Large intestine (tissue), 12 donors: ENCODE measurements around the gene SS18L1. TPM values are rescaled to one million over a fixed set of nuclear protein-coding genes. Genes with fewer than 3 reads are reported as not detected.

Experiments used
- DNase-seq, 2 donors: peaks; one replicate each; pipeline versions ENCODE4 v3.0.0 to v3.0.0-alpha.2; 2013
- H3K27ac ChIP-seq: one replicate; pipeline ENCODE4 v1.5.1; 2013; ENCODE audit warnings: low read length
- H3K27me3 ChIP-seq: 2 replicates; pipeline ENCODE4 v1.6.1; 2013; ENCODE audit warnings: low read length; ENCODE audit not compliant: control insufficient read depth, insufficient read depth
- H3K36me3 ChIP-seq: 2 replicates; pipeline ENCODE4 v1.6.1; 2013; ENCODE audit warnings: low read length; ENCODE audit not compliant: control insufficient read depth, insufficient read depth
- H3K4me1 ChIP-seq: one replicate; pipeline ENCODE4 v1.6.1; 2013; ENCODE audit warnings: low read length; ENCODE audit not compliant: control insufficient read depth, insufficient read depth
- H3K4me3 ChIP-seq: one replicate; pipeline ENCODE4 v1.5.1; 2013; ENCODE audit warnings: low read length
- H3K9me3 ChIP-seq: one replicate; pipeline ENCODE4 v1.6.1; 2013; ENCODE audit warnings: mild to moderate bottlenecking, low read depth, low read length, moderate library complexity; ENCODE audit not compliant: control insufficient read depth
- WGBS: methylation state at CpG from one replicate; pipeline ENCODE4 v1.1.5; 2013; ENCODE audit warnings: low lambda C conversion rate; ENCODE audit not compliant: insufficient coverage; 5-methylcytosine and 5-hydroxymethylcytosine counted together
- long read RNA-seq, 11 donors: transcript quantifications; one replicate each; lab custom pipeline, GENCODE V29; 2026
- polyA plus RNA-seq: library from polyadenylated mRNA; unstranded; fragments of 120-200 nt; gene quantifications from one replicate; pipeline ENCODE4 v1.2.1, GENCODE V29; 2013

Gene SS18L1, protein sequence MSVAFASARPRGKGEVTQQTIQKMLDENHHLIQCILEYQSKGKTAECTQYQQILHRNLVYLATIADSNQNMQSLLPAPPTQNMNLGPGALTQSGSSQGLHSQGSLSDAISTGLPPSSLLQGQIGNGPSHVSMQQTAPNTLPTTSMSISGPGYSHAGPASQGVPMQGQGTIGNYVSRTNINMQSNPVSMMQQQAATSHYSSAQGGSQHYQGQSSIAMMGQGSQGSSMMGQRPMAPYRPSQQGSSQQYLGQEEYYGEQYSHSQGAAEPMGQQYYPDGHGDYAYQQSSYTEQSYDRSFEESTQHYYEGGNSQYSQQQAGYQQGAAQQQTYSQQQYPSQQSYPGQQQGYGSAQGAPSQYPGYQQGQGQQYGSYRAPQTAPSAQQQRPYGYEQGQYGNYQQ
- polyA plus RNA-seq = 18.2 TPM
- long read RNA-seq, donor 1, full-length matches to known transcripts = 2 of 2 reads
- long read RNA-seq, donor 1, partial matches to known transcripts = 0 of 2 reads
- long read RNA-seq, donor 1, other reads (novel, unspliced or antisense) = 0 of 2 reads
- long read RNA-seq, donor 2, full-length matches to known transcripts = 1 of 1 reads
- long read RNA-seq, donor 2, partial matches to known transcripts = 0 of 1 reads
- long read RNA-seq, donor 2, other reads (novel, unspliced or antisense) = 0 of 1 reads
- long read RNA-seq, donor 3, full-length matches to known transcripts = 3 of 24 reads
- long read RNA-seq, donor 3, partial matches to known transcripts = 21 of 24 reads
- long read RNA-seq, donor 3, other reads (novel, unspliced or antisense) = 0 of 24 reads
- long read RNA-seq, donor 4 = 0 reads
- long read RNA-seq, donor 5 = 0 reads
- long read RNA-seq, donor 6, full-length matches to known transcripts = 2 of 10 reads
- long read RNA-seq, donor 6, partial matches to known transcripts = 8 of 10 reads
- long read RNA-seq, donor 6, other reads (novel, unspliced or antisense) = 0 of 10 reads
- long read RNA-seq, donor 7, full-length matches to known transcripts = 3 of 3 reads
- long read RNA-seq, donor 7, partial matches to known transcripts = 0 of 3 reads
- long read RNA-seq, donor 7, other reads (novel, unspliced or antisense) = 0 of 3 reads
- long read RNA-seq, donor 8, partial matches to known transcripts = 12 of 13 reads
- long read RNA-seq, donor 8, other reads (novel, unspliced or antisense) = 0 of 13 reads
- long read RNA-seq, donor 9 = 0 reads
- long read RNA-seq, donor 10, partial matches to known transcripts = 0 of 1 reads
- long read RNA-seq, donor 10, other reads (novel, unspliced or antisense) = 0 of 1 reads
- long read RNA-seq, donor 11, full-length matches to known transcripts = 5 of 5 reads
- long read RNA-seq, donor 11, partial matches to known transcripts = 0 of 5 reads
- long read RNA-seq, donor 11, other reads (novel, unspliced or antisense) = 0 of 5 reads

DNA sequence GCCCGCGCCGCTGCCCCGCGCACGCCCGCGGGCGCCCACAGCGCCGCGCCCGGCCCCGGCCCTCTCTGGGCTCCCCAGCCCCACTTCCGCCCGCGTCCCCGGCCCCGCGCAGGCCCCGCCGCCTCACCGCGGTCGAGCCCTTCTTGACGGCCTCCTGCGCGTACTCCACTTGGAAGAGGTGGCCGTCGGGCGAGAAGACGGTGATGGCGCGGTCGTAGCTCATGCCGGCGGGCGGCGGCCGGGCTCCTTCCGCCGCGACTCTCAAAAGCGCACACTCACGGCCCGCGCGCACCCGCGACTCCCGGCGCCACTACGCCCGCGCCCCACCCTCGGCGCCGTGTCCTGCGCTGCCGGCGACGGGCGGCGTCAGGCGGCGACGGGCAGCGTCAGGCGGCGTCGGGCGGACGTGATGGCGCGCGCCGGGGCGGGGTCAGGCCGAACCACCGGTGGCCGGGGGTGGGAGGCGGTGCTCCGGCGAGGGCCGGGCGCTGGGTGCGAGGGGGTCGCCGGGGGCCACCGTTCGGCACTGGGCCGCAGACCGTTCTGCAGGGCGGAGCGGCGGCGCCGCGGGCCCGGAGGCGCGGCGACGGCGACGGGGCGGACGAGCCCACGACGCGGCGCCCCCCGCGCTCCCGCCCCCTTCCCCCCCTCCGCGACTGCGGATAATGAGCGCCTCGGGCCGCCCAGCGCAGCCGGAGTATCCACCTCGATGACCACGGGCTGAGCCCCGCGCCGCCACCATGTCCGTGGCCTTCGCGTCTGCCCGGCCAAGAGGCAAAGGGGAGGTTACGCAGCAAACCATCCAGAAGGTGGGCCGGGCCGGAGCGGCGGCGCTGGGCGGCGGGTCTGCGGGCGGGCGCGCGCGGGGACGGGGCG, at the start of gene SS18L1, which contains the start of gene PSMA7:
TSS of gene SS18L1 (plus strand) at position 689 of the 876 bp plus-strand sequence. CDS start at position 741, 52 bp downstream.
TSS of gene PSMA7 (minus strand) at position 314 of the 876 bp plus-strand sequence. CDS start at position 223, 91 bp downstream.
- peak within 1 kb of the TSS; percentile 78 for H3K4me3 ChIP-seq

DNA sequence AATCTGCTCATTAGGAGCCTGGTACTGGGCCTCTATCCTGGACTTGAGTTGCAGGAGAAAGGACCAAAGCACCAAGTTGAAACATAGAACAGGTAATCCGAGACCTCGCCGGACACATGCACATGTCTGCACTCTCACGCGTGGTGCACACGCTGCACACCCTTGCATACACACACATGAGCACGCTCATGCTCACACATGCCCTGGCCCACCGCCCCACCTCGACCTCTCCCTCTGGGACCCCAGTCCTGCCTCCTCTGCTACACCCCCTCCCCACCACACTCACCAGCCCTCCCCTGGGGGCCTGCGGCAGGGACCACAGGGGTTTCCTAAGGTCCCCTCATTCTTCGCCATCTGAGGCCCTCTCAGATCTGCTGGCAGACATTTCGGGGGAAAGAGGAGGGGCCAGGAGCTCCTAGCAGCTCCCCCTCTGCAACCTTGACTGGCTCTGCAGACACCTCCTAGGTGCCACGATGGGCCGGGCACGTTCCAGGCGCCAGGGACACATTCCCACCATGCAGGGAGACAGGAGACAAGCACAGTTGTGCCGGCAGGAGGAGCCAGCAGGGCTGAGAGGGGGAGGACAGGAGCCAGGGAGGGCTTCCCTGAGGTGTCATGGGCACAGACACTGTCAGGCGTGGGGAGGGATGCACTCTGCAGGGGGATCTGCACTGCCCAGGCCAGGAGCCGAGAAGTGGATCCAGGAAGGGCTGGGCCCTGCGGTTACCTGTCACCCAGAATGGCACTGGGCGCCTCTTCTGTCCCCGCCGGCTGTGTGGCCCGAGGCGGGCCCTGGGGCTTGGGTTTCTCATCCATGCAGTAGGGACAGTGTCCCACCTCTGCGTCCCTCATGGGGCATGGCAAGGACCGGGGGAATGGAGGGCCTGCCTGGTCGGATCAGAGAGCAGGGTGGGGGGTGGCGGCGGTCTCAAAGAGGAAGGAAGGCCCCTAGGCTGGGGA, 46.9 kb upstream of the SS18L1 start:
- Histone ChIP-seq H3K4me1 (no peaks in the 10 kb centered on the region), H3K36me3 (no peaks in the 10 kb centered on the region), H3K27ac (no peak overlapping the region), H3K4me3 (no peak overlapping the region), H3K27me3 (no peaks in the 10 kb centered on the region), H3K9me3 (peaks cover 5% of the 10 kb centered on the region)
- no peak for DNase-seq
- WGBS = no CpG with 5 or more reads among the region's 30 CpGs

More for the DNA sequence above, at the start of gene SS18L1, which contains the start of gene PSMA7:
- H3K9me3 ChIP-seq = no peaks in the 10 kb centered on the region
- peaks cover 30% of the 10 kb centered on the region for H3K36me3 ChIP-seq
- WGBS = no CpG with 5 or more reads among the region's 148 CpGs
- peaks cover 17% of the 10 kb centered on the region for H3K4me1 ChIP-seq
- no peaks in the 10 kb centered on the region for H3K27me3 ChIP-seq
- H3K27ac ChIP-seq = peak within 1 kb of the TSS; percentile 66
- DNase-seq = peak; percentile 83 to 92

DNA sequence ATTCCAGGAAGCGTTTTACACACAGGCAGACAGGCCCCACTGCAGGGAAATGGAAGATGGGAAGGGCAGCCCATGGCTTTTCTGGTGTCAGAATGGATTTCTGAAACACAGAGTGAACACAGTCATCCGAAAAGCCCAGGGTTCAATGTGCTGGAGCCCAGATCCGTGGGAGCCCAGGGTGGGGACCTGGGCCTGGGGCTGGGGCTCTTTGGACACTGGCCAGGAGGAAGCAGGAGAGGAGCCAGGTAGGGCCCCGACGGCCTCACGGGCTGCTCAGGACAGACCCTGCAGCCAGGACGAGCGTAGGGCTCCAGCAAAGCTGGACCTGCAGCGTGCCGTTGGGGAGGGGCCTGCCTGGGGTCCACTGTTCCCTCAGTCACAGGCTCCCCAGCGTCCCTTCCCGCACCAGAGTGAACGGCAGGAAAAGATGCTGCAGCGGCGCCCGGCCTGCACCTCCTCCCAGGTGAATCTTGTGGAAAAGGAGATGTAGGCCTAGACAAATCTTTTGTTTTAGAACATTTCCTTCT, 45.6 kb upstream of the SS18L1 start:
- DNase-seq = no peak

DNA sequence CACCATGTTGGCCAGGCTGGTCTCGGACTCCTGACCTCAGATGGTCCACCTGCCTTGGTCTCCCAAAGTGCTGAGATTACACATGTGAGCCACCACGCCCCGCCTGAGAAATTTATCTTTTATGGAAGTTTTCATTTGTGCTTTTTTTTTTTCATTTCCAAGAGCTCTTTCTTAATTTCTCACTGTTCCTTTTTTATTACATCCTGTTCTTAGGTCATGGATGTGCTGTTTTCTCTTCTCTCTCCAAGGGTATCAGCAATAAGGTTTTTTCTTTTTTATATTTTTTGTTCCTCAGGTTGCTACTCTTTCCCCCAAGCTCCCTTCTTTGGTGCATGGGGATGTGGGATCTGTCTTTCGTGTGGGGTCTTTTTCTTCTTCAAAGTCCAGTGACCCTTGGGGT, 42.5 kb upstream of the SS18L1 start:
- DNase-seq = no peak
- H3K27me3 ChIP-seq = no peaks in the 10 kb centered on the region
- no peak overlapping the region for H3K27ac ChIP-seq
- no peaks in the 10 kb centered on the region for H3K36me3 ChIP-seq
- H3K9me3 ChIP-seq = peaks cover 5% of the 10 kb centered on the region
- 100% methylated on average over 2 of the region's 4 CpGs for WGBS
- no peak overlapping the region for H3K4me3 ChIP-seq
- peaks cover 6% of the 10 kb centered on the region for H3K4me1 ChIP-seq

More for the DNA sequence above, 45.6 kb upstream of the SS18L1 start:
- no peaks in the 10 kb centered on the region for H3K4me1 ChIP-seq
- WGBS = 100% methylated on average over 1 of the region's 16 CpGs
- no peak overlapping the region for H3K27ac ChIP-seq
- peaks cover 5% of the 10 kb centered on the region for H3K9me3 ChIP-seq
- H3K4me3 ChIP-seq = no peak overlapping the region
- H3K27me3 ChIP-seq = no peaks in the 10 kb centered on the region
- no peaks in the 10 kb centered on the region for H3K36me3 ChIP-seq

DNA sequence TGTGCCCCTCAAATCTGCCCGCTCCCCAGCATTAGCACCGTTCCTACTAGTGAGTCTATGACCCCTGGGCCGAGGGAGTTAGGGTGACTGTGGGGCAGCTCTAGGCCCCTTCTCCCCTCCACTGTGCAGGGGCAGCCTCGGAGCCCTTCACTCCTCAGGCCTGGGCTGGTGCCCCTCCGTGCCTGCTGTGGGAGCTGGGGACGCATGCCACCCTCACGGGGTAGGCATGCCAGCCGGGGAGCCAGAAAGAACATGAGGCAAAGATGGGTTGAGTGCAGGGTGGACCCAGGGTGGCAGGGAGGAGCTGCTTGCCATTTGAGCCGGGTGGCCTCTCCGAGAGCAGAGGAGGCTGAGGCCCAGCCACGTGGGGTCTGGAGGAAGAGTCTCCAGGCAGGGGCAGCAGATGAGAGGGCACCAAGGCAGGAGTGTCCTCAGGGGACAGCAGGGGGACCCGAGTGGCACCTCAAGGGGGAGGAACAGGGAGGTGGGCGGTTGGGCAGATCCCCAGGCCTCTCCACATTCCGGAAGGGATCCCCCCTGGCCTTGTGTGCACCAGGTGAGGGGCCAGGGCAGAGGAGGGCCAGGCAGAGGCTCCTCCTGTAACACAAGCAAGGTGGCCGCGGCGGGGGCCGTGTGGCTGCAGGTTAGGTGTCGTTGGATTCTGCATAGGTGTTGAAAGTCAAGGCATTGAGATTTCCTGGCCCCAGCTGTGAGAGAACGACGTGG, 39.9 kb upstream of the SS18L1 start:
- no CpG with 5 or more reads among the region's 21 CpGs for WGBS
- H3K9me3 ChIP-seq = peaks cover 8% of the 10 kb centered on the region

DNA sequence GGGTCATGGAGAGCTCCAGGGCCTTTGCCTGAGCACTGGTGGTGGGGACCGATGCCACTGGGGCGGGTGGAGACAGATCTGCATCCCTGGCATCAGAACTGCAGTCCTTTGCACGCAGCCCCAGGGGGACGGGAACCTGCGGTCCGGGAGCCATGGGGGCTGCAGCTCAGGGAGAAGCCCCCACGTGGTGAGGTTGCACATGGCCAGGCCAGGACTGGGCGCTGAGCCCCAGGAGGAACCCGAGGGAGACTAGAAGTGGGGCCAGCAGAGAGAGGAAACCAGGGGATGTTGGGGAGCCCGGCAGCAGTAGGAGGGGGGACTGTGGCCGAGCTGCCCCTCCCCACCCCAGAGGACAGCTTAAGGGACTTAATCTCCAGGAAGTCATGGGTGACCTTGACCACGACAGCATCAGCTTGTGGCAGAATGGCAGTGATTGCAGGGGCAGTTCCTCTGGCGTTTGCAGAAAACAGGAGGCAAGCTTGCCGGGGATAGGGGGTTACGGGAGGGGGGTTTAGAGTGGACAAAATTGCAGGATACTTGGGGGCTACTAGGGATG, 39.3 kb upstream of the SS18L1 start:
- no peaks in the 10 kb centered on the region for H3K27me3 ChIP-seq
- no peak overlapping the region for H3K4me3 ChIP-seq
- H3K4me1 ChIP-seq = peaks cover 6% of the 10 kb centered on the region
- H3K9me3 ChIP-seq = peaks cover 8% of the 10 kb centered on the region
- H3K27ac ChIP-seq = no peak overlapping the region
- no peak for DNase-seq
- no peaks in the 10 kb centered on the region for H3K36me3 ChIP-seq
- WGBS = no CpG with 5 or more reads among the region's 15 CpGs

More for the DNA sequence above, 39.9 kb upstream of the SS18L1 start:
- H3K4me3 ChIP-seq = no peak overlapping the region
- no peaks in the 10 kb centered on the region for H3K36me3 ChIP-seq
- H3K27ac ChIP-seq = no peak overlapping the region
- H3K27me3 ChIP-seq = no peaks in the 10 kb centered on the region
- peaks cover 6% of the 10 kb centered on the region for H3K4me1 ChIP-seq
- no peak for DNase-seq

DNA sequence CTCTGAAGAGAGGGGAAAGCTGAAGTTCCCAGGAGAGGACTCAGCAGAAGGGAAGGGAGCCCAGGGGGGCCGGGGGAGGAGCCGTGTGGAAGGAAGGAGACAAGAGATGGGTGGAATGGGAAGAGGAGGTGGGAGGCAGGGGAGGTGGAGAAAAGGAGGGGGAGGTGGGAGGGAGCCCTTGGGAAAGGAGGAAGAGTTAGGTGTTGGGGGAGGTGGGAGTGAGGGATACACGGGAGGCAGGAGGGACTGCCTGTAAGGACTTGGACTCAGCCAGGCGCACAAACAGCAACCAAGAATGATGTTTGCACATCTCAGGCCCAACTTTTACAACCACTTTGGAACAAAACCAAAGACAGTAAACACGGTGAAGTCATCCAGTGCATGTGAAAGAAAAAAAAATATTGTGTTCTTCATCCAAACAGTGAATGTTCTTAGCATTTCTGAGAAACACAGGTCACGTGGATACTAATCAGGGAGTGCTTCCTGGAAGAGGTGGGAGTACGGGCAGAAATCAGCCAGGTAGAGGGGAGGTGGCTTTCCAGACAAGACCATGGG, 38.7 kb upstream of the SS18L1 start:
- DNase-seq = peak in 1 of 2 donors; percentile 56
- H3K9me3 ChIP-seq = peaks cover 7% of the 10 kb centered on the region
- H3K4me3 ChIP-seq = no peak overlapping the region
- no CpG with 5 or more reads among the region's 7 CpGs for WGBS
- no peaks in the 10 kb centered on the region for H3K36me3 ChIP-seq
- H3K27me3 ChIP-seq = no peaks in the 10 kb centered on the region
- peaks cover 6% of the 10 kb centered on the region for H3K4me1 ChIP-seq
- no peak overlapping the region for H3K27ac ChIP-seq
